PC-9 (cell line): Measurements from ENCODE around the gene RNF225. TPM values are rescaled to one million over a fixed set of nuclear protein-coding genes. Genes with fewer than 3 reads are reported as not detected.

Experiments used
- BruUV-seq: library from RNA; stranded (reverse); fragments of 400-500 nt; replicated peaks from 2 replicates; lab custom pipeline; 2021; lab: Mats Ljungman, UMichigan
- CTCF ChIA-PET: fragments of 300-600 bp; sonication (Branson Sonifier 250); formaldehyde crosslinking; loops from one replicate; lab custom pipeline; 2022; ENCODE audit warnings: antibody characterized with exemption; lab: Charles Lee
- POLR2A ChIA-PET: fragments of 300-600 bp; sonication (Branson Sonifier 250); formaldehyde crosslinking; loops from one replicate; lab custom pipeline; 2022; ENCODE audit warnings: antibody characterized with exemption; ENCODE audit not compliant: unreplicated experiment; lab: Charles Lee
- DNase-seq, 2 experiments: peaks; one replicate each; pipeline versions ENCODE4 v3.0.0 to v3.0.0-alpha.2; 2015 to 2022; ENCODE audit warnings: mixed read lengths in 1 of 2
- H2AFZ ChIP-seq: fragments of 200-600 bp; sonication (generic); 2 replicates; pipeline ENCODE4 v1.8.1; 2017; ENCODE audit warnings: antibody characterized with exemption
- H3F3A ChIP-seq: fragments of 200-600 bp; sonication (generic); 2 replicates; pipeline ENCODE4 v1.8.1; 2017; ENCODE audit warnings: antibody characterized with exemption, mild to moderate bottlenecking, low read depth; ENCODE audit not compliant: insufficient read depth
- H3K27ac ChIP-seq: fragments of 200-600 bp; sonication (generic); 2 replicates; pipeline ENCODE4 v1.6.1; 2016; ENCODE audit warnings: mixed run types
- H3K27me3 ChIP-seq: fragments of 200-600 bp; sonication (generic); 2 replicates; pipeline ENCODE4 v1.6.1; 2016; ENCODE audit warnings: low read depth, mixed run types; ENCODE audit not compliant: insufficient read depth
- H3K36me3 ChIP-seq: fragments of 200-600 bp; sonication (generic); 2 replicates; pipeline ENCODE4 v1.6.1; 2016; ENCODE audit warnings: low read depth, mixed run types
- H3K4me1 ChIP-seq: fragments of 200-600 bp; sonication (generic); replicated peaks from 2 replicates; pipeline ENCODE4 v1.6.1; 2016; ENCODE audit warnings: mixed run types; ENCODE audit not compliant: insufficient read depth
- H3K4me2 ChIP-seq: fragments of 200-600 bp; sonication (generic); 2 replicates; pipeline ENCODE4 v1.6.1; 2017; ENCODE audit warnings: mixed run types
- H3K4me3 ChIP-seq: fragments of 200-600 bp; sonication (generic); 2 replicates; pipeline ENCODE4 v1.6.1; 2016; ENCODE audit warnings: mixed run types
- H3K79me2 ChIP-seq: fragments of 200-600 bp; sonication (generic); 2 replicates; pipeline ENCODE4 v1.6.1; 2017; ENCODE audit warnings: low read depth, mixed run types
- H3K9me2 ChIP-seq: fragments of 200-600 bp; sonication (generic); 2 replicates; pipeline ENCODE4 v1.8.1; 2017; ENCODE audit warnings: mild to moderate bottlenecking; ENCODE audit not compliant: insufficient read depth
- H3K9me3 ChIP-seq: fragments of 200-600 bp; sonication (generic); 2 replicates; pipeline ENCODE4 v1.8.1; 2016; ENCODE audit warnings: low read depth; ENCODE audit not compliant: insufficient read depth
- H4K20me1 ChIP-seq: fragments of 200-600 bp; sonication (generic); 2 replicates; pipeline ENCODE4 v1.8.1; 2017; ENCODE audit not compliant: insufficient read depth
- EZH2 ChIP-seq: fragments of 200-600 bp; sonication (generic); IDR thresholded peaks from 2 replicates; pipeline ENCODE4 v1.8.0; 2017; ENCODE audit warnings: antibody characterized with exemption, low read depth
- intact Hi-C: fragments of 100-400 bp; cut with micrococcal nuclease; formaldehyde crosslinking; loops from one replicate; pipeline ENCODE4 v1.10.0; 2022; ENCODE audit not compliant: unreplicated experiment
- total RNA-seq: library from RNA; stranded (reverse); gene quantifications from 2 replicates; pipeline ENCODE4 v1.2.3, GENCODE V29; 2021
- TF ChIP-seq, protein P1 (sequence below): fragments of 200-600 bp; sonication (generic); conservative IDR thresholded peaks from 2 replicates; pipeline ENCODE4 v1.6.1; 2017; ENCODE audit warnings: mixed run types, antibody characterized with exemption, mild to moderate bottlenecking, moderate library complexity

The RNF225 gene
- total RNA-seq, 1 experiment from 2014 or later: 0.61 TPM

DNA sequence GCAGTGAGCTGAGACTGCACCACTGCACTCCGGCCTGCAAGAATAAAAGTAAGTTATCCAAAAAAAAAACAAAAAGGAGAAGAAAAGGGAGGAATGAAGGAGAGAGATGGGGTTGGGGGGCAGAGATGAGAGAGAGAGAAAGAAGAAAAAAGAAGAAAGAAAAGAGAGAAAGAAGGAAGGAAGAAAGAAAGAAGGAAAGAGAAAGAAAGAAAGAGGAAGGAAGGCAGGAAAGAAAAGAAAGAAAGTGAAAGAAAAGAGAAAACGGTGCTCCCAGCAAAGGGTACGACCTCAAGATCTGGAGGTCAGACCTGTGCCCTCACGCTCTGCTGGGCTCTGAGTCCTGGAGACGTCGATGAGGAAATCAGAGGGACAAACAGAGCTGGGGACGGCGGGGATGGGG, 45.9 kb upstream of the RNF225 start:
- H3K9me2 ChIP-seq: no peaks in the 10 kb centered on the region
- no peaks in the 10 kb centered on the region for H3K79me2 ChIP-seq
- H3K4me2 ChIP-seq: no peak overlapping the region
- ChIA-PET CTCF (no interaction called here), POLR2A (no interaction called here)
- no peaks in the 10 kb centered on the region for H3K36me3 ChIP-seq
- no peak overlapping the region for H2AFZ ChIP-seq
- no peaks in the 10 kb centered on the region for H4K20me1 ChIP-seq
- H3K4me3 ChIP-seq: no peak overlapping the region
- DNase-seq: no peak
- BruUV-seq: no TSS peak
- no peaks in the 10 kb centered on the region for H3K9me3 ChIP-seq
- H3K27me3 ChIP-seq: no peaks in the 10 kb centered on the region
- TF ChIP-seq, protein P1, sequence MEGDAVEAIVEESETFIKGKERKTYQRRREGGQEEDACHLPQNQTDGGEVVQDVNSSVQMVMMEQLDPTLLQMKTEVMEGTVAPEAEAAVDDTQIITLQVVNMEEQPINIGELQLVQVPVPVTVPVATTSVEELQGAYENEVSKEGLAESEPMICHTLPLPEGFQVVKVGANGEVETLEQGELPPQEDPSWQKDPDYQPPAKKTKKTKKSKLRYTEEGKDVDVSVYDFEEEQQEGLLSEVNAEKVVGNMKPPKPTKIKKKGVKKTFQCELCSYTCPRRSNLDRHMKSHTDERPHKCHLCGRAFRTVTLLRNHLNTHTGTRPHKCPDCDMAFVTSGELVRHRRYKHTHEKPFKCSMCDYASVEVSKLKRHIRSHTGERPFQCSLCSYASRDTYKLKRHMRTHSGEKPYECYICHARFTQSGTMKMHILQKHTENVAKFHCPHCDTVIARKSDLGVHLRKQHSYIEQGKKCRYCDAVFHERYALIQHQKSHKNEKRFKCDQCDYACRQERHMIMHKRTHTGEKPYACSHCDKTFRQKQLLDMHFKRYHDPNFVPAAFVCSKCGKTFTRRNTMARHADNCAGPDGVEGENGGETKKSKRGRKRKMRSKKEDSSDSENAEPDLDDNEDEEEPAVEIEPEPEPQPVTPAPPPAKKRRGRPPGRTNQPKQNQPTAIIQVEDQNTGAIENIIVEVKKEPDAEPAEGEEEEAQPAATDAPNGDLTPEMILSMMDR: no peak
- TF ChIP-seq EZH2: no peak
- no peaks in the 10 kb centered on the region for H3K4me1 ChIP-seq
- intact Hi-C loops: no loop called here
- no peaks in the 10 kb centered on the region for H3F3A ChIP-seq
- H3K27ac ChIP-seq: no peak overlapping the region

DNA sequence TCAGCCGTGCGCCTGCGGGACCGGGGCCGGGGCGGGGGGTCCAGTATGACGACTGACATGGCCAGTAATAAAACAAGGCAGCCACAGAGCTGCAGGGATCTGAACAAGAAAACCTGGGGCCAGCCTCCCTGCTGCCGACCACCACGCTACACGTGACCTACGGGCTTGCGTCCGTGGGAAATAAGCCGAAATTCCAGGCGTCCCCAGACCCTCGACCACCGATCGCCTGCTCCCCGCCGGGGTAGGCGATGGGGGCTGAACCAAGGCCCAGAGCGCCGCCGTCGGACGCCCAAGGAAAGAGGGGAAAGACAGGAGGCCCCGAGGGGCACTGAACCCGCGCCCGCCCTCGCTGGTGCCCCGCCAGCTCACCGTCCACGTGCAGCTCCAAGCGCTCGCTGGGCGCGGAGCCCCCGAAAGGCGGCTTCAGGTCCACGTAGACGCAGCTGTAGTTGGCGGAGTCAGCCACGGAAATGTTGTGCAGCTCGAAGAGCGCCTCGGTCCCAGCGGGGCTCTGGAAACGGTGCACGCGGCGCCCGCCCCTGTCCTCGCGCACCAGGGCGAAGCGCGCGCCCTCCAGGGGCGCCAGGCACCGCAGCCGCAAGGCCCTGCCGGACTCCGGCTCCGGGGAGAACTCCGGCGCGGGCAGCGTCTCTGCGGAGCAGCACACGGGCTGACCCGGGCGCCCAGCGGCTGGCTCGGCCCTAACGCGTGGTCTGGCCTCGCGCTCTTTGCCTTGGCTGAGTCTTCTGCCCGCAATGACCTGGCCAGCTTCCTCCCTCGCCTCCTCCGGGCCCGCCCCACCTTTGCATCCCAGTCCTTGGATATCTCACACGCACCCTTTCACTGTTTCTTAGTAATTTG, 45.2 kb upstream of the RNF225 start:
- Histone ChIP-seq H3F3A (no peaks in the 10 kb centered on the region), H3K9me2 (no peaks in the 10 kb centered on the region), H3K27ac (no peak overlapping the region), H4K20me1 (no peaks in the 10 kb centered on the region), H3K9me3 (no peaks in the 10 kb centered on the region), H3K4me3 (no peak overlapping the region), H3K4me2 (no peak overlapping the region), H2AFZ (no peak overlapping the region), H3K27me3 (no peaks in the 10 kb centered on the region), H3K4me1 (no peaks in the 10 kb centered on the region), H3K36me3 (no peaks in the 10 kb centered on the region), H3K79me2 (no peaks in the 10 kb centered on the region)
- ChIA-PET POLR2A (no interaction called here), CTCF (no interaction called here)
- no TSS peak for BruUV-seq
- intact Hi-C loops: no loop called here
- DNase-seq: no peak
- TF ChIP-seq, protein P1: no peak
- no peak for TF ChIP-seq EZH2

DNA sequence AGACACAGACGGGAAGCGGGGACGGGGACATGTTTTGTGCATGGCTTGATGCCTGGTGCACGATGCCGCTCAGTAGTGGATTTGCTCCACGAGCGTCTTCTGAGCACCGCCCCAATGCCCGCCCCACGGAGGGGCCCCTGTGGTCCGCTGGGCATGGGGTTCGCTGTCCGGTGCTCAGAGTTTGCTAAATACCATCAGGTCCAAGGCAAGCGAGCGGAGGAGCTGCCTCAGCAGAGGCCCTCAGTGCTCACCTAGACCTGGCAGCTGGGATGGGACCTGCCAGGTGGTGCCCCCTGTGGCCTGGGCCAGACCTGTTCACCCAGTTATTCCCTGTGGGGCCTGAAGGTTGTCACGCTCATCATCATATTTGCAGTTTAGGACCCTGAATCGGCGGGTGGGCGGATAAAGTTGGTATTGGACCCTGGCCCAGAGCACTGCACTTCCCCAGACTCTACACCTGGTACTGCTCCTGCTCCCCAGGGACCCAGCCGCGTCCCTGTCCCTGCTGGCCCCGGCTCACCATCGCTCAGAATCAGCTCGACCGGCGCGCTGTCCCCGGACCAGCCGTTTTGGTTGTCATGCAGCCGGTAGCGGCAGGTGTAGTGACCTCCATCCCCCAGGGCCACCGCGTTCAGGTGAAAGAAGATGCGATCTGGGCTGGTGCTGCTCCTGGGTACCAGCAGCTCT, 44.4 kb upstream of the RNF225 start:
- Histone ChIP-seq H3K4me2 (no peak overlapping the region), H3F3A (no peaks in the 10 kb centered on the region), H3K4me1 (no peaks in the 10 kb centered on the region), H2AFZ (no peak overlapping the region), H3K9me2 (no peaks in the 10 kb centered on the region), H3K4me3 (no peak overlapping the region), H3K36me3 (no peaks in the 10 kb centered on the region), H4K20me1 (no peaks in the 10 kb centered on the region), H3K27ac (no peak overlapping the region), H3K9me3 (no peaks in the 10 kb centered on the region), H3K79me2 (no peaks in the 10 kb centered on the region), H3K27me3 (no peaks in the 10 kb centered on the region)
- intact Hi-C loops: no loop called here
- TF ChIP-seq, protein P1: no peak
- TF ChIP-seq EZH2: no peak
- BruUV-seq: no TSS peak
- no peak for DNase-seq
- ChIA-PET POLR2A (interaction anchor here (0.6 kb wide), 1 partner anchor 81 kb away, joined by 3 read pairs; no protein-coding TSS in a partner anchor), CTCF (no interaction called here)
